NCI-H187 treated with DMSO at 0.1 percent for 48 hours (cell line): ENCODE results near the gene HNRNPH1.

ENCODE experiments used
- DNase-seq: peaks from one replicate; lab custom pipeline; 2025; lab: John Stamatoyannopoulos, UW

The HNRNPH1 gene

DNA sequence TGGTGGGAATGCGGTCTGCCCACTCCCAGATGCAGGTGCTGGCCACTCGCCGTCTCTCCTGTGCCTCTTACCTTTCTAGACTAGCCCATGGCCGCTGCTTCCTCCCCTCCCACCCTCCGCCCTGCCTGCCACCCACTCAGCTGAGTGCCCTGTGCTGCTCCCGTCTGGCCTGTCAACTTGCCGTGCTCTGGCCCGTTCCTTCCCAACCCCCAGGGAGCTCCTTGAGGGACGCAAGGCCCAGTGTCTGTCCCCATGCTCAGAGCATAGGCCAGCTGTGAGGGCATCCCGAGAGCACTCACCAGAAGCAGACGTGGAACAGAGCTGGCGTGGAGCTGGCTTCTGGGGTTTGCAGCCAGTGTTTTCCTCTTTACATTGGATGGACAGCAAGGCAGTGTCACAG, 20.2 kb downstream of the HNRNPH1 start:
- no peak for DNase-seq

DNA sequence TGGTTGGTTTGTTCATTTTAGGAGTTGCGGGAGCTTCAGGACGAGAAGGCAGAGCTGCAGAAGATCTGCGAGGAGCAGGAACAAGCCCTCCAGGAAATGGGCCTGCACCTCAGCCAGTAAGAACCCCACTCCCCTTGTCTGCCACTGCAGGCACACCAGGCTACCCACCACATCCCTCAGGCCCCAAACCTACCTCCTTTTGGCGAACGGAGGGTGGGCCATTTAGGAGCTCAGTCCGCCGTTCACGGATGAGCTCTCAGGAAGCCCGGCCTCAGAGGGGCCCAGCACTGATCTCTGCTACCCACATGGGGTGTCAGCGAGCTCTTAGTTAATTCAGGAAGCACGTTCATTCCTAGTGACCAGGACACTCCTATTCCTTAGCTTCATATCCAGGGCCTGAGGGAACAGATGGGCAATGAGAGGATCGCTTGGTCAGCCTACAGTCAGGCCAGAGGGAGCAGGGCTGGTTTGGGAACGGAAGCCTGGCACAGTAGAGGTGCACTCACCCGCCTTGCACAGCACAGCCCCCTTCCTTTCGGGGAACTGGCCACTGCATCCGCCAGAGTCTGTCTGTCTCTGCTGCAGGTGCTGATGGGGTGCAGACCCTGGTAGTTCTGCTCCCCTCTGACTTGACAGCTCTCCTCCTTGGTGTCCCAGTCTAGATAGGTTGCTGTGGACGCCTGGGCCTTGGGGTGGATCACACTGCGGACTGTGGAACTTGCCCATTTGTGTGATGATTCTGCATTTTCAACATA, 21.4 kb downstream of the HNRNPH1 start:
- no peak for DNase-seq

DNA sequence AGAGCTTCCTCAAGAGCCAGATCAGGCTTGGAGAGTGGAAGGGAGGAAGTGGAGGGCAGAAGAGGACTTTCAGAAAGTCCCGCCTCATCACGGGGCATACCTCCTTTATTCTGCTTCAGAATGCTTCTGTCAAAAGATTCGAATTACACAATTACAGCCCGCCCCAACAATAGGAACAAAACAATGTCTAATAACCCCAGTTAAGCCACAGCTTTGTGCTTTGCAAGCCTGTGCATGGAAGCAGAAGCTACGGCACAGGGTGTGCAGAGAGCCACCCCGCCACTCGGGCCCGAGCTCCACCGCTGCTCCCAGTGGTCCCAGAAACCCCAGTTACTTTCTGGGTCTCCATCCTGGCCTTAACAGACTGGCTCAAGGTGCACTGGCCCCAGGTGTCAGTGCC, 23.5 kb downstream of the HNRNPH1 start:
- DNase-seq: no peak

DNA sequence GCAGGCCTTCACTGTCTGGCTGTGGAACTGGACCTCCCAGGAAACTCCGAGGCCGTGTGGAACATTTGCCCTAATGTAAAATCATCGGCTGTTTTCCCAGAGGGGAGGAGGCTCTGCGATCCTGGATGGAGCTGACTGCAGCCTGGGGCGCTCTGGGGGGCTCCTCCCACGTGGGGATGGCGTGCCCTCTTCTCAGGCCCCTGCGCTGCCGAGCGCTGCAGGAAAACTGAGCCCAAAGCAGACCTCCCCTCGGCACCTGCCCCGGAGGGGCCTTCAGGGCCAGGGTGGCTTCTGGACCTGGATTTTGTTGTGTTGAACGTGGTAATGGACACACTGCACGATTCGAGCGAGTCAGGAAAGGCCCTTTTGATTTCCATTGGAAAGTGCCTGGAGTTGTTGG, 23.9 kb downstream of the HNRNPH1 start:
- no peak for DNase-seq

DNA sequence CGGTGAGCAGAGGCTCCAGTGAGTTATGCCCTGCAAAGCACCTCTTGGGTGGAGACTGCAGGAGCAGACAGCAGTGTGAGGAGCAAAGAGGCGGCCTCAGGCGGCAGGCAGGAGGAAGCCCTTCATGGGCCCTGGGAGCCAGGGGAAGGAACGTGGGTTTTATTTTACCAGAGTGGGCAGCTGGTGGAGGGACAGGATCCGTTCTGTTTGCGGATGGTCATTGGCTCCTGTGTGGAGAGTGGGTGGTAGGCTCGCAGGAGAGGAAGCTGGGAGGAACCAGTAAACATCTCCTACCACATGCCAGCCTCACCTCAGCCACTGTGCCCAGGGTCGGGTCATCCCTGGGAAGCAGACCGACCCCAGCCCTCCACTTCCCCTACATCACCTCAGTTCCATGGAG, 24.4 kb downstream of the HNRNPH1 start:
- no peak for DNase-seq

DNA sequence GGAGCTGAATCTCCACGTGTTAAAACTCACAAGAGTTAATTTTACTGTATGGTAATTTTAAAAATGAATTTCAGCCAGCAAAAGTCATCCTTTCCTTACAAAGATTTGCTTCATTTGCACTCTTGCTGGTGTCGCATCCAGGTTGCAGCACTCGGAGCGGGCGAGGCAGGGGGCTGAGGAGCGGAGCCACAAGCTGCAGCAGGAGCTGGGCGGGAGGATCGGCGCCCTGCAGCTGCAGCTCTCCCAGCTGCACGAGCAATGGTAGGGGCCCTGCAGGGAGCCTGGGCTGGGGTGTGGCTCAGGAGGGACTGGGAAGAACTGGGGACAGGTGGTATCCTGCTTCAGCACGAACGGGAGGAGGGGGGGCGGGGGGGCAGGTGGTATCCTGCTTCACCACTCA, 27.1 kb downstream of the HNRNPH1 start:
- DNase-seq: peak; percentile 80

DNA sequence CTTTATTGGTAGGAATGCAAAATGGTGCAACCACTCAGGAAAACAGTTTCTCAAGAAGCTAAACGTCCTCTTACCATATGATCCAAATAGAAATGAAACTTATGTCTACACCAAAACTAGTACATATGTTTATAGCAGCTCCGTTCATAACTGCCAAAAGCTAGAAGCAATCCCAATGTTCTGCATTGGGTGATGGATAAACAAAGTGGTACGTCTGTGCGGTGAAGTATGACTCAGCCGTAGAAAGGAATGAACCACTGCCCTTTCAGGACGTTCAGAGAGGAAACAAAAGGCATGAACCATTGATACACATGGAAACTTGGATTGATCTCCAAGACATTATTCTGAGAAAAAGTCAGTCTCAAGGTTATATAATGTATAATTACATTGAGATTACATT, 27.6 kb downstream of the HNRNPH1 start:
- DNase-seq: no peak

DNA sequence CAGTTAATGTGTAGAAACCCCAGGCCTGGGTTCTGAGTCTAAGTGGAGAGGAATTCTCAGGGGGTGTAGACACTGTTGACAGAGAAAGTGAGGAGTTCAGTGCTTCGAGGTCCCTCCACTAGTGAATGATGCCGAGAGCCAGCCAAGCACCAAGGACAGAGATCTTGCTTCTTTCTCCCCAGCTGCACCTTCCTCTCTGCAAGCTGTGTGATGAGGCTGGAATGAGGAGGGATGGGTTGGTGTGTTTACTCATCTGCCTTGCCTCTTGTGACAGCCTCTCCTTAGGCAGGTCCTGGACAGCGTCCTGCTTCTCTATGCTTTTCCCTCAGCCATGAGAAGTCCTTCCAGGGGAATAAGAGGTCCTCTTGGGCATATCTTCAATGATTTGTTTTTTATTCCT, 35.3 kb downstream of the HNRNPH1 start:
- DNase-seq: no peak

DNA sequence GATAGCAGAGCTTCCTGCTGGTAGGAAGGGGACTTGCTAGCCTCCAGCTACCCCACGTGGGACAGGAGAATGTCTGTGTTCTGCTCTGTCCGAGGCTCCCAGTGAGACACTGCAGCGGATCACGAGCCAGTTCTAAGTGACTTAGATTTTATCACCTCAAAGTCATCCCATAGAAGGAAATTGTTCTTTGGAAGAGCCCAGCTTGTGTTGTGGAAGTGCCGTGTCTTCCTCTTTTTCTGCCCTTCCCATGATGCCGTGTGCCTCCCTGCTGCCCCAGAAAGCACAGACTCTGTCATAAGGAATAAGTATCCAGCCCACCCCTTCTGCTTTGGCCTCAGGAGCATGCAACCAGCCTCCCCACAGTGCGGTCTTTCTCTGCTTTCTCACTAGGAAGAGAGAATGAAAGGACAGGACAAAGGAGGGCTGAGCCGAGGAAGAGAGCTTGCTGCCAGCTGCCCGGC, 37.5 kb downstream of the HNRNPH1 start:
- DNase-seq: no peak

DNA sequence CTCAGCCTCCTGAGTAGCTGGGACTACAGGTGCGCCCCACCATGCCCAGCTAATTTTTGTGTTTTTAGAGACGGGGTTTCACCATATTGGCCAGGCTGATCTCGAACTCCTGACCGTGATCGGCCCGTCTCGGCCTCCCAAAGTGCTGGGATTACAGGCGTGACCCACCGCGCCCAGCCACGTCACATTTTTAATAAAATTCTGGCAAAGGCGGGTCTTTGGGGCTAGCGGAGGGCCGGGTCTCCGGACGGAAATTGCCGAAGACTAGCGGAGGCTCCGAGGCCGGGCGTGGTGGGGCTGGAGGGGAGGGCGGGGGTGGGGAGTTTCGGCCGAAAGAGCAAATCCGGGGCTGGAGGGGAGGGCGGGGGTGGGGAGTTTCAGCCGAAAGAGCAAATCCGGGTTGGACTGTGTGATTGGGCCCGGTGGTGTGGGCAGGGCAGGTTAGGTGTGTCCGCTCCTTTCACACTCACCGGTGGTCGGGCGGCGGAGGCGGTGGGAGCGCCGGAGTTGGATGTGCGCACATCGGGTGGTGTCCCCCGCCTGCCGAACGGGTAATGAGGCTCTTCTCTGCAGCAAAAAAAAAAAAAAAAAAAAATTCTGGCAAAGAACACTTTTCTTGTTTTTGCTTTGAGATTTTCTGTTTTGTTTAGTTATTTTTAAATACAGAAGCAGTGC, 46.0 kb downstream of the HNRNPH1 start:
- no peak for DNase-seq

DNA sequence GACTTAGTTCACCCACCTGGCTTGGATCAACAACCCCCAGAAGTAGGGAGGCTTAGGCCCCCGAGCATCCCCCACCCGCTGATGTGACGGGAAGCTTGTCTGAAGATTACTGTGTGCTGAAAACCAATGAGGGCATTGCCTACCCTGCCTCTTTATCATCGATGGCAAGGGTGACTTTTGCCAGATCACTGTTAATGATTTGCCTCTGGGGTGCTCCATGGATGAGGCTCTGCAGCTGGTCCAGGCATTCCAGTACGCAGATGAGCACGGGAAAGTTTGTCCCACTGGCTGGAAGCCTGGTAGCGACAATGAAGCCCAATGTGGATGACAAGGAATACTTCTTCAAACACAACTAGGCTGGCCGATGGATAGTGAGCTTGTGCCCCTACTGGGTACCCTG, 51.1 kb downstream of the HNRNPH1 start:
- no peak for DNase-seq

DNA sequence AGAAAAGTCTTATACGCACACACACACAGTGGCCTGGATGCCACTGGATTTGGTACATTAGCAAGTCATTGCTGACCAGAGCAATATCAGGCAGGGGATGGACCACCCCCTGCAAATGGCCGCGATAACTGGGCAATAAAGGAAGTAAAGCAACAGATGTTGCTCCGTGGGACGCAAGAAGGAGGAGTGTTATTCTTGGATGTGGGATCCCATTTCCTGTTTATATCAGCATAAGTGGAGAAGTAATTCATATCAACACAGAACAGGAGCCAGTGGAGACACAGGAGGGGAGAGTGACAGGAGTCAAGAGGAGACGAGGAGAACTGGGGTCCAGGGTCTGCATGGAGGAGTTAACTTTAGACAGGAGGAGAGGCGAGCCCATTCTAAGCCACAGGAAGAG, 54.8 kb downstream of the HNRNPH1 start:
- no peak for DNase-seq

DNA sequence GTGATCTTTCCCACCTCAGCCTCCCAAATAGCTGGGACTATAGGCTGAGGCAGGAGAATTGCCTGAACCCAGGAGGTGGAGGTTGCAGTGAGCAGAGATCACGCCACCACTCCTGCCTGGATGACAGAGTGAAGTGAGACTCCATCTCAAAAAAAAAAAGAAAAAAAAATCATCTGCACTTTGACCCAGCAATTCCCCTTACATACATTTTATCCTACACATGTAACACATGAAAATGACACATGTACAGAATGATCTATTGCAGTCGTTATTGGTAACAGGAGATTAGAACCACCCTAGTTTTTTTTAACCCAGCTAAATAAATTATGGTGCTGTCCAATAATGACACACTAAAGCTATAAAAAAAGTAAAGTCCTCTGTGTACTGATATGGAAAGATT, 58.9 kb downstream of the HNRNPH1 start:
- DNase-seq: no peak
